Activated B cell treated with CpG ODN at 0.5 μM for 24 hours (primary cell): ENCODE measurements around the gene USH1C. TPM values are rescaled to one million over a fixed set of nuclear protein-coding genes. Genes with fewer than 3 reads are reported as not detected.

ENCODE experiments used
- ATAC-seq: fragments of 200-7000 bp; cut with Tn5 transposase; one replicate; pipeline ENCODE4 v1.10.0; 2021; ENCODE audit warnings: low read depth, mild to moderate bottlenecking, moderate library complexity
- CTCF ChIA-PET: fragments of 350-600 bp; sonication (Branson Sonifier 250); formaldehyde crosslinking; loops from one replicate; lab custom pipeline; 2021; ENCODE audit warnings: antibody characterized with exemption; lab: Charles Lee
- POLR2A ChIA-PET: fragments of 350-600 bp; sonication (Branson Sonifier 250); formaldehyde crosslinking; loops from one replicate; lab custom pipeline; 2021; ENCODE audit warnings: antibody characterized with exemption; lab: Charles Lee
- DNase-seq: peaks from one replicate; pipeline ENCODE4 v3.0.0; 2022
- H3K27ac Mint-ChIP-seq: one replicate; pipeline ENCODE4 v1.8.0; 2020; ENCODE audit warnings: mixed read lengths
- H3K27me3 Mint-ChIP-seq: one replicate; pipeline ENCODE4 v1.8.0; 2021; ENCODE audit warnings: mixed read lengths
- H3K36me3 Mint-ChIP-seq: one replicate; pipeline ENCODE4 v1.8.0; 2021; ENCODE audit warnings: low read depth, mixed read lengths
- H3K4me1 Mint-ChIP-seq: one replicate; pipeline ENCODE4 v1.8.0; 2021; ENCODE audit warnings: mixed read lengths
- H3K4me3 Mint-ChIP-seq: one replicate; pipeline ENCODE4 v1.8.0; 2020; ENCODE audit warnings: mild to moderate bottlenecking, mixed read lengths
- H3K9me3 Mint-ChIP-seq: one replicate; pipeline ENCODE4 v1.8.0; 2020; ENCODE audit warnings: mixed read lengths
- CTCF ChIP-seq: fragments of 200-600 bp; IDR thresholded peaks from one replicate; pipeline ENCODE4 v1.8.0; 2022; ENCODE audit warnings: antibody characterized with exemption, mild to moderate bottlenecking
- intact Hi-C: fragments of 100-400 bp; cut with micrococcal nuclease; formaldehyde crosslinking; loops from one replicate; pipeline ENCODE4 v1.15.1; 2024
- total RNA-seq: library from RNA; stranded (reverse); gene quantifications from 2 replicates; pipeline ENCODE4 v1.2.3, GENCODE V29; 2022

The USH1C gene
- total RNA-seq, 1 donor from 2014 or later: not detected

- intact Hi-C loops: no loop called here
- H3K27ac Mint-ChIP-seq: no peak overlapping the region
- ATAC-seq: no peak
- no peak for TF ChIP-seq CTCF
- H3K9me3 Mint-ChIP-seq: no peaks in the 10 kb centered on the region
- DNase-seq: no peak
- no peaks in the 10 kb centered on the region for H3K4me1 Mint-ChIP-seq
- POLR2A ChIA-PET: no interaction called here
- no peaks in the 10 kb centered on the region for H3K36me3 Mint-ChIP-seq
- CTCF ChIA-PET: no interaction called here
- no peak overlapping the region for H3K4me3 Mint-ChIP-seq
- H3K27me3 Mint-ChIP-seq: peaks cover 20% of the 10 kb centered on the region
Observed at GRCh38 chr11:17486646-17487045, 57.6 kb downstream of the USH1C start.

DNA sequence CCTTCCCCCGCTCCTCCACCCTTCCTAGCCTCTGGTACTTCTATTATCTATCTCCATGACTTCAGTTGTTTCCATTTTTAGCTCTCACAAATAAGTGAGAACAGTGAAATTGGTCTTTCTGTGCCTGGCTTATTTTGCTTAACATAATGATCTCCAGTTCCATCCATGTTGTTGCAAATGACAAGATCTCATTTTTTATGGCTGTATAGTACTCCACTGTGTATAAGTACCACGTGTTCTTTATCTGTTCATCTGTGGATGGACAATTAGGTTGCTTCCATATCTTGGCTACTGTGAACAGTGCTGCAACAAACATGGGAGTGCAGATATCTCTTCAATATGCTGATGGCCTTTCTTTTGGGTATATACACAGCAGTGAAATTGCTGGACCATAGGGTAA lies 60.7 kb downstream of the USH1C start:
- ChIA-PET POLR2A (no interaction called here), CTCF (no interaction called here)
- Mint-ChIP-seq H3K4me1 (no peaks in the 10 kb centered on the region), H3K9me3 (no peaks in the 10 kb centered on the region), H3K27ac (no peak overlapping the region), H3K27me3 (peaks cover 17% of the 10 kb centered on the region), H3K36me3 (no peaks in the 10 kb centered on the region), H3K4me3 (no peak overlapping the region)
- no peak for TF ChIP-seq CTCF
- DNase-seq: no peak
- no peak for ATAC-seq
- intact Hi-C loops: no loop called here

- CTCF ChIA-PET: no interaction called here
- H3K27me3 Mint-ChIP-seq: peaks cover 27% of the 10 kb centered on the region
Observed at GRCh38 chr11:17481905-17482304, 62.3 kb downstream of the USH1C start.

DNA sequence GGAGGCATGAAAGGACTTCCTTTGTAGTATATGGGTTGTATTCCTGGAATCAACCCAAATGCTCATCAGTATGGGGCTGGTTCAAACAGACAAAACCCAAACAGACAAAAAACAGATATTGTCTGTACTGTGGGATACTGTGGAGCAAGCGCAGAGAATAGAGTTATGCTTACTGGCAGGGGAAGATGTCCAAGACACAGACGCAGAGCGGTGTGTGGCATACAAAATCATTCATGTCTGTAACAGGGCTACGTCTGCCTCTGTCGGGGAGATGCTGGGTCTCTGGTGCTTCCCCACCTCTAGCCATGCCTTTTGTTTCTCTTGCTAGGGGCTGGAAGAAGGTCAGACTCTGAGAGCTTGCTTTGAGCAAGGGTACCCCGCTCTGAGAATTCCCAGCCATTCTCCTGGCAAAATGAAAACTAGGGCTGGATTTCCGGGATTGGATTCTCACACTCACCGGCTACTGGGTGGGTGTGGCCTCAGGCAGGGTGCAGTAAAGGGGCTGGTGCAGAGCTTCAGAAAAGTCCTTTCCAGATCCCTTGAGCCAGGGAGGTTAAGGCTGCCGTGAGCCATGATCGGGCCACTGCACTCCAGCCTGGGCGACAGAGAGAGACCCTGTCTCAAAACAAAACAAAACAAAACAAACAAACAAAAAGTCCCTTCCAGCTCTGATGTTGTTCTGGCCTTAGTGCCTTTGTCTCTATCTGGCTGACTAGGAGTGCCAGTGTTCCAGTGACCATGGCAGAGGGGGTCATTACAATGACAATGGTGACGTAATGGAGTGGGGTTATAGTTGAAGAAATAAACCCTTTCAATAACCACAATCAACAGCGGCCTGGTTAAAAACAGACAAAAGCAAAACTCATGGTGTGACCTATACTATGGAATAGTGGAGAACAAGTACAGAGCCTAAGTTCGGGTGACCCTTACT lies 64.7 kb downstream of the USH1C start:
- intact Hi-C loops: no loop called here
- no peak for DNase-seq
- no peak for ATAC-seq
- H3K4me3 Mint-ChIP-seq: no peak overlapping the region
- ChIA-PET POLR2A (no interaction called here), CTCF (no interaction called here)
- no peaks in the 10 kb centered on the region for H3K36me3 Mint-ChIP-seq
- TF ChIP-seq CTCF: no peak
- H3K27ac Mint-ChIP-seq: no peak overlapping the region
- no peaks in the 10 kb centered on the region for H3K4me1 Mint-ChIP-seq
- H3K27me3 Mint-ChIP-seq: peaks cover 40% of the 10 kb centered on the region
- no peaks in the 10 kb centered on the region for H3K9me3 Mint-ChIP-seq

More at GRCh38 chr11:17481905-17482304, 62.3 kb downstream of the USH1C start:
- intact Hi-C loops: no loop called here
- no peak for ATAC-seq
- Mint-ChIP-seq H3K36me3 (no peaks in the 10 kb centered on the region), H3K4me1 (no peaks in the 10 kb centered on the region), H3K4me3 (no peak overlapping the region), H3K27ac (no peak overlapping the region), H3K9me3 (no peaks in the 10 kb centered on the region)
- no peak for DNase-seq
- TF ChIP-seq CTCF: no peak
- POLR2A ChIA-PET: no interaction called here

GRCh38 chr11:17478070-17478469 lies 66.1 kb downstream of the USH1C start:
- CTCF ChIA-PET: no interaction called here
- ATAC-seq: no peak
- POLR2A ChIA-PET: no interaction called here
- H3K4me3 Mint-ChIP-seq: no peak overlapping the region
- intact Hi-C loops: no loop called here
- no peak overlapping the region for H3K27ac Mint-ChIP-seq
- H3K27me3 Mint-ChIP-seq: peaks cover 51% of the 10 kb centered on the region
- no peak for TF ChIP-seq CTCF
- DNase-seq: no peak
- no peaks in the 10 kb centered on the region for H3K36me3 Mint-ChIP-seq
- no peaks in the 10 kb centered on the region for H3K4me1 Mint-ChIP-seq
- H3K9me3 Mint-ChIP-seq: no peaks in the 10 kb centered on the region
